ENCODE data around the gene OBSCN.

Gene OBSCN, protein sequence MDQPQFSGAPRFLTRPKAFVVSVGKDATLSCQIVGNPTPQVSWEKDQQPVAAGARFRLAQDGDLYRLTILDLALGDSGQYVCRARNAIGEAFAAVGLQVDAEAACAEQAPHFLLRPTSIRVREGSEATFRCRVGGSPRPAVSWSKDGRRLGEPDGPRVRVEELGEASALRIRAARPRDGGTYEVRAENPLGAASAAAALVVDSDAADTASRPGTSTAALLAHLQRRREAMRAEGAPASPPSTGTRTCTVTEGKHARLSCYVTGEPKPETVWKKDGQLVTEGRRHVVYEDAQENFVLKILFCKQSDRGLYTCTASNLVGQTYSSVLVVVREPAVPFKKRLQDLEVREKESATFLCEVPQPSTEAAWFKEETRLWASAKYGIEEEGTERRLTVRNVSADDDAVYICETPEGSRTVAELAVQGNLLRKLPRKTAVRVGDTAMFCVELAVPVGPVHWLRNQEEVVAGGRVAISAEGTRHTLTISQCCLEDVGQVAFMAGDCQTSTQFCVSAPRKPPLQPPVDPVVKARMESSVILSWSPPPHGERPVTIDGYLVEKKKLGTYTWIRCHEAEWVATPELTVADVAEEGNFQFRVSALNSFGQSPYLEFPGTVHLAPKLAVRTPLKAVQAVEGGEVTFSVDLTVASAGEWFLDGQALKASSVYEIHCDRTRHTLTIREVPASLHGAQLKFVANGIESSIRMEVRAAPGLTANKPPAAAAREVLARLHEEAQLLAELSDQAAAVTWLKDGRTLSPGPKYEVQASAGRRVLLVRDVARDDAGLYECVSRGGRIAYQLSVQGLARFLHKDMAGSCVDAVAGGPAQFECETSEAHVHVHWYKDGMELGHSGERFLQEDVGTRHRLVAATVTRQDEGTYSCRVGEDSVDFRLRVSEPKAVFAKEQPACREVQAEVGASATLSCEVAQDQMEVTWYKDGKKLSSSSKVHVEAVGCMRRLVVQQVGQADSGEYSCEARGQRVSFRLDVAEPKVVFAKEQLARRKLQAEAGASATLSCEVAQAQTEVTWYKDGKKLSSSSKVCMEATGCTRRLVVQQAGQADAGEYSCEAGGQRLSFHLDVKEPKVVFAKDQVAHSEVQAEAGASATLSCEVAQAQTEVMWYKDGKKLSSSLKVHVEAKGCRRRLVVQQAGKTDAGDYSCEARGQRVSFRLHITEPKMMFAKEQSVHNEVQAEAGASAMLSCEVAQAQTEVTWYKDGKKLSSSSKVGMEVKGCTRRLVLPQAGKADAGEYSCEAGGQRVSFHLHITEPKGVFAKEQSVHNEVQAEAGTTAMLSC (N-terminal part only)

DNA sequence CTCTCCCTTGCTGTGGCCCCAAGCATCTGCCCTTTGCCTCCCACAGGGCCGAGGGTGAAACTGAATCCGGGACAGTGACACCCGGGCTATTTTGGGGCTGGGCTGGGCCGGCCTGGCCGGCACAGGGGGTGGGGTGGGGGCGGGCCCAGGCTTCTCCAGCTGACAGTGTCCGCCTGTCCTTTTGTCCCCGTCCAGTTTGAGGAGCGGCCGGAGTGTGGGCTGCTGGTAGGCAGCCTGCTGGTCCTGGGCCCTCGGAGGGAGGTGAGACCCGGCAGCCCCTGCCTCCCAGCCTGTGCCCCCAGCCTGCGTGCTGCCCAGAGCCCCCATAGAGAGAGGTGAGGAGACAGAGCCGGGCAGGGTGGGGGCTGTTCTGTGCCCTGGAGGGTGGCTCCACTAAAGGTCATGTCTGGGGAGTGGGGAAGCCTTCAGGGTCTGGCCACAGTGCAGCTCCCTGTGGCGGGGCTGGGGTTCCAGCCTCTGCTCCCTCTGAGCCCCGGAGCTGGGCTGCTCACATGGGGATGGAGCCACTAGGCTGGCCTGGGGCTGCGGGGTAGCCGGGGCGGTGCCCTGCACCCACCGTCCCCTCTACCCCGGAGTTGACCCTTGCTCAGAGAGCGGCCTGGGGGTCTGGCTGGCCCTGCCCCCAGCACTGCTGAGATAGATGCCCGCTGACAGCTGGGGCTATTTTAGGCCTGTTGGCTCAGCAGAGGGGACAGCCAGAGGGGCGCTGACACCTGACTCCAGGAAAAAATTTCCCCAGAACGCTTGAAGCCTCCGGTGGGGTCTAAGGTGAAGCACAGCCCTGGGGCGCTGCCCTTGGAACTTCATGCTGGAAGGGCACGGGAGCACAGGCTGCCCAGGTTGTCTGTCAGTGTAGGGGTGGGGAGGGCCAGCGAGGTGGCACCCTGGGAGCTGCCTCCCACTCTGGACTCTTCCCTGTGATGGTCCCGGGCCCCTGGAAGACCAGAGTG, at the start of gene OBSCN:
Gene OBSCN (plus strand): TSS at position 194 of the 971 bp plus-strand sequence. CDS start 3,740 bp downstream, outside the sequence.
- DNase-seq (ENCODE audit: low read depth): no peak

DNA sequence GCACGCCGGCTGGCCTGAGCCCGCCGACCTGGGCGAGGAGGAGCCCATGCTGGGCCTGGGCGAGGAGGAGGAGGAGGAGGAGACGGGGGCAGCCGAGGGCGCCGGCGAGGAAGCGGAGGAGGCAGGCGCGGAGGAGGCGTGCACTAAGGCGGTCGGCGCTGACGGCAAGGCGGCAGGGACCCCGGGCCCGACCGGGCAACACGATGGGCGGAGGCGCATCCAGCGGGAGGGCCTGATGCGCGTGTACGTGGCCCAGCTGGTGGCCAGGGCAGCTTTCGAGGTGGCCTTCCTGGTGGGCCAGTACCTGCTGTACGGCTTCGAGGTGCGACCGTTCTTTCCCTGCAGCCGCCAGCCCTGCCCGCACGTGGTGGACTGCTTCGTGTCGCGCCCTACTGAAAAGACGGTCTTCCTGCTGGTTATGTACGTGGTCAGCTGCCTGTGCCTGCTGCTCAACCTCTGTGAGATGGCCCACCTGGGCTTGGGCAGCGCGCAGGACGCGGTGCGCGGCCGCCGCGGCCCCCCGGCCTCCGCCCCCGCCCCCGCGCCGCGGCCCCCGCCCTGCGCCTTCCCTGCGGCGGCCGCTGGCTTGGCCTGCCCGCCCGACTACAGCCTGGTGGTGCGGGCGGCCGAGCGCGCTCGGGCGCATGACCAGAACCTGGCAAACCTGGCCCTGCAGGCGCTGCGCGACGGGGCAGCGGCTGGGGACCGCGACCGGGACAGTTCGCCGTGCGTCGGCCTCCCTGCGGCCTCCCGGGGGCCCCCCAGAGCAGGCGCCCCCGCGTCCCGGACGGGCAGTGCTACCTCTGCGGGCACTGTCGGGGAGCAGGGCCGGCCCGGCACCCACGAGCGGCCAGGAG, 49.5 kb upstream of the OBSCN start:
- DNase-seq (ENCODE audit: low read depth): no peak

DNA sequence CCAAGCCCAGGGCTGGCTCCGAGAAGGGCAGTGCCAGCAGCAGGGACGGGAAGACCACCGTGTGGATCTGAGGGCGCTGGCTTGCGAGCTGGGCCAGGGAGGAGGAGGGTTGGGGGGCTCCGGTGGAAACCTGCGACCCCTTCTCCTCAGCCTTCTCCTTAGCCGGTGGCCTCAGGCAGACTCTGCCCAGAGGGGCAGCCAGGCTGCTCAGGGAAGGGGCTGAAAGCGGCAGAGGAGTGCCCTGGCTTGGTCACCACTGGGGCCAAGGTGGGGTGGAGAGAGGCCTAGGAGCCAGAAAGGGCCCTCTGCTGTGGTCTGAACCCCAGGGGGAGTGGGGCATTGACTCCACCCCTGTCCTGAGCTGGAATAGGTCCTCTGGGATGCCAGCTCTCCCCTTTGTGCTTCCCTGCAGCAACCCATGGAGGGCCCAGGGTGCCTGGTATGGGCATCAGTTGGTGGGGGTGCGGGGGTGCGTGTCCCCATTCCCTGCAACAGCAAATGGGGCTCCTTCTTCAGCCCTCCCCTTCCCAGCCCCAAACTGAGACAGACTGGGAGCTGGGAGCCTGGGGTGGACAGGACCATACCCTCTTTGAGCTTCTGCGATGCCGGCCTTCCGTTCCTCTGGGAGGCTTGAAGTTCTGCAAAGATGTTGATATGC, 48.7 kb upstream of the OBSCN start:
- DNase-seq (ENCODE audit: low read depth): no peak

DNA sequence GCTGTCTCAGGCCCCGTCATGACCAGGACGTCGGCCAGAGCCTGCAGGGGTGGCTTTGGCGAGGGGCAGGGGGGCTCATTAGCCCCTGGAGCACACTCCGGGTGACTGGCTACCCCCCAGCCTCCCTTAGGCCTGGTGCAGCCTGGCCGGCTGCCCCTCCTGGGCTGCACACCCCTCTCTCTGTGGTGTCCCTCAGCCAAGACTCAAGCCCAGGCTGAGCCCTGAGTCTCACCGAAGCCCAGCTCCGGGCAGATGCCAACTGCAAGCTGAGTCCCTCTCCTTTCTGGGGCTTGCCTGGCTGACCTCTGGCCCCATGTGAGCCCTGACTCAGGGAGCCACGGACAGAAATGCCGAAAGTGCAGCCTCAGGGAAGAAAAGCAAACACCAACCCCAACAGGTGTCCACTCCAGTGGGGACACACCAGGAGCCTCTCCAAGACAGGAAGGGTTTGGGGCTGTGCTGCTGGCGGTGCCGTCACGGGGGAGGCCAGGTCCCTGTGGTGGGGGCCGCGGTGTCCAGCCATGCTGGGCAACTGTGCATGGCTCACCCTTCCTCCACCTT, 47.6 kb upstream of the OBSCN start:
- no peak for DNase-seq (ENCODE audit: low read depth)

DNA sequence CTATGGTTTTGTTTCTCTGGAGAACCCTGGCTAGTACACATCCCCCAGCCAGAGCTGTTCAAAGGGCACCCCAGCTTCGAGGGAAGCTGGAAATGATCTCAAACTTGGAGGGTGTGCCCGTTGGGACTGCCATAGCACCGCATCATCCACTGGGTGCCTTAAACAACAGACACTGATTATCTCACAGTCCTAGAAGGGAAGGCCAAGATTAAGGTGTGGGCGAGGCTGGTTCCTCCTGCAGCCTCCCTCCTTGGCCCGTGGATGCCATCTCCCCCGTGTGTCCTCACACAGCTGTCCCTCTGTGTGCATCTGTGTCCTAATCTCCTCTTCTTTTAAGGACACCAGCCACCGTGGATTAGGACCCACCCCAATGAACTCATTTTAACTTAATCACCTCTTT, 46.5 kb upstream of the OBSCN start:
- no peak for DNase-seq (ENCODE audit: low read depth)

DNA sequence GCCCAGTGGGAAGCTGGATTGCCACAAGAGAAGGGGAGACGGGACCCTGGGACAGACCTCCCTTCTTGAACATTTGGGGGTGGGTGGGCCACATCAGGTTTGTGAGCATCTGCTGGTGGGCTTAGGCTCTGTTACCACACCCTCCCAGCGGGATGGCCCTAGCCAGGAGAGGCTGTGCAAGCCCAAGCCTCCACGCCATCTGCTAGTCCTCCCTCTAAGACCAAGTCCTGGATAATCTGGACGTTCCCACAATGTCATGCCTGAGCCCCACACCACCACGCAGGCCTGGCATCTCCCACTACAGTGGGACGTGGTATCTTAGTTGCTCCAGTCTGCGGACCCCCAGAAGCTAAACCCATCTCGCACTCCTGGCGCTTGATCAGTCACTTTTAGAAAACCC, 46.0 kb upstream of the OBSCN start:
- DNase-seq (ENCODE audit: low read depth): no peak

DNA sequence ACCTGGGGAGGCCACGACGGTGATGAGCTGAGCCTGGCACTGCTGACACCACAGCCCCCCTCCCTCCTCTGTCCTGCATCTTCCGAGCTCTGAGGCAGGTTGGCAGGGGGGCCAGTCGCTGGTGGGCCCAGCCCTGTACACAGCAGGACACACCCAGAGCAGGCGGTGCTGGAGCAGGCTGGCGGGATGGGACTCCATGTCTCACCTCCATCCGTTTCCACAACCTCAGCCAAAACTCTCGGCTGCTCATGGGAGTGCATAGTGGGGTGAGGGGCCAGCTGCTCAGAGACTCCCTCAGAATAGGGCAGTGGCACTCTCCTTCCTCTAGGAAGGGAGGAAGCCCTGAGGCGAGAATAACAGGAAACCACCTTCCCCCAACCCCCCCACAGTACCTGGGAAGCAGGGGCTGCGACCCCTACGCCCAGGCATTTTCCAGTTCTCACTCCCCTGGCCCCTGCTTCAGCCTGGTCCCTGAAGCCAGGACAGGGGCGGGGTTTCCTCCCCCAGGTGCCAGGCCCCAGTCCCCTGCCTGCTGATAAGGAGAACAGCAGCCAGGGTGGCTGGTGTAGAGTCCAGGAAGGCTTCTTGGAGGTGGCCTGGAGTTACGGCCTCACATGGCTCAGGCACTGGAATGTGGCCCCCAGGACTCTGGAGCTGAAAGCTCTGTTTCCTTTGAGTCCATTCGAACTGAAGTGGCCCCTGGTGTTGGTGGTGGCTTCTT, 45.4 kb upstream of the OBSCN start:
- no peak for DNase-seq (ENCODE audit: low read depth)

DNA sequence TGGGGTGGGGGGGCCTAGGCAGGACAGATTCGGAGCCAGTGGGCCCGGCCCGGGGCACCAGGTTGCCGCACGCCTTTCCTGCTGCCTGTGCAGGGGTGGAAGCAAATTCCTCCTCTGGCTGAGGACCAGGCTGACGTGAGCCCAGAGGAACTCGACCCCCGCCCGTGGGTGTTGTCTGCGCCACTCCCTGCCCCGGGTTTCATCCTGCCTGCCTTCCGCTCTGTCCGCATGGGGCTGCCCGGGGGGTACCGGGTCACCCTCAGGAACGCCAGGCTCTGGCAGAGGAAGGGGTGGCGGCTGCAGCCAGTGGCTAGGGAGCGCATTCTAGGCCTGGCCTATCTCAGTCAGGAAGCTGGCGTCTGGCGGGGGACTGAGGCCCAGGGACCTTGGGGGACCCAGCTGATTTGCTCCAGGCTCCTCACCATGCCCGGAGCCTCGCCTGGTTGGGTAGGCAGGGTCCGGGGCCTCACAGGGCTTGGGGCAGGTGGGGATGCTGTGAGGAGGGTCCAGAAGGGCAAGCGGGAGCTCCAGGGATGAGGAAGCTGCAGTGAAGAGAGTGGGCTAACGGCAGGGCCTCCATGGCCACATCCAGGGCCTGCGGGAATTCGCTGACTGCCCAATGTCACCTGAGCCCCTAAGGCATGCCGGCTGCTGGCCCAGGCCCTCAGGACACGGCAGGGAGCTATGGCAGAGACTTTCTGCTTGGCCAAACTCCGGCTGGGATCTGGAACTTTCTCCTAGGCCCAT, 44.7 kb upstream of the OBSCN start:
- DNase-seq (ENCODE audit: low read depth): no peak

DNA sequence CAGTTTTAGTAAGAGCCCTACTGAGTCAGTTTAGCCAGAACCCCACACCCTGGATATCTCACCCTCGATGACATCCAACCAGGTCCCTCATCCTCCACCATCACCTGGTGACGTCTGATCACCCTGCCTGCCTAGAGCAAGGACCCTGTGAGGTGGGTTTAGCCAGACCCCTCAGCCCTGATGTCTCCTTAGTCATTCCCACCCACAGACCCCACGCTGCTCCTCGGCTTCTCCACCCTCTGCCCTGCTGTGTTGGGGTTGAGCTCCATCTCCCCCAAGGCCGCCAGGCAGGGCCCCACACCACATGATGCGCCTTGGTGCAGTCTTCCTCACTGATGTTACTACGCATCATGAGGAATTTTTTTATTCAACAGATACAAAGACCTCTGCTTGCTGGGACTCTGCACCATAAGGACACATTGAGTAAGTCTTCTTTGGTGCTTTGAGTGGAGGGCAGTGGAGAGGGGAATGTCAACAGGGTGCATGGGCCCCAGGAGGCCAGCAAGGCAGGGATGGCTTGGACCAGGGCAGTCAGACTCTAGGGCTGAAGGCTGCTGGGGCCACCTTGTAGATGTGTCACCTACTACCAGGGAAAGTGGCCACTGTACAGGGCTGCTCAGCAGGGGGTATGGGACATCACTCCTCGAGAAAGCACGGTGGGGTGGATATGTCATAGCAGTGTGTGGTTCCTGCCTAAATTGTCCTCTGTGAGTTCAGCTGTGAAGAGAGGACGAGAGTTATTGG, 43.9 kb upstream of the OBSCN start:
- no peak for DNase-seq (ENCODE audit: low read depth)

DNA sequence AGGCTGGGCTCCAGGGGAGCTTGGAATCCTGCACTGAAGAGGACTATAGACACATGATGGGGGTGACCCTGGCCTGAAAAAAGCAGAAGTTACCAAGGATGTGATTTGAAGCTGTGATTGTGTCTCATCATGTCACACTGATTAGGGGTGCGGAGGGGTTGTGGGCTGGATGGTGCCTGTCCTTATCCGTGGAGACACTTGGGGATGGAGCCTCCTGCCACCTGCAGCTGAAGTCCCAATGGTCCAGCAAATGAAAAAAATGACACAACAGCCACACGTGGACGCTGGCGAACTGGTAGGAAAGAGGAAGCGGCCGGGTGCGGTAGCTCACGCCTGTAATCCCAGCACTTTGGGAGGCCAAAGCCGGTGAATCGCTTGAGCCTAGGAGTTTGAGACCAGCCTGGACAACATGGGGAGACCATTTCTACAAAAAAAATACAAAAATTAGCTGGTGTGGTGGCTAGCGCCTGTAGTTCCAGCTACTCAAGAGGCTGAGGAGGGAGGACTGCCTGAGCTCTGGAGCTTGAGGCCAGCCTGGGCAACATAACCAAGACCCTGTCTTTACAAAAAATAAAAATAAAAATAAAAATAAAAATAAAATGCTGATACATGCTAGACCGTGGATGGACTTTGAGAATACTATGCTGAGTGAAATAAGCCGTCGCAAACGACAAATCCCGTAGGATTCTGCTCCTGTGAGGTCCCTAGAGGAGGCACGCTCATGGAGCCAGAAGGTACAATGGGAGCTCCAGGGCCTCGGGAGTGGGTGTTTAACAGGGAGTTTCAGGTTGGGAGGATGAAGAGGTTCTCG, 43.1 kb upstream of the OBSCN start:
- DNase-seq (ENCODE audit: low read depth): no peak

DNA sequence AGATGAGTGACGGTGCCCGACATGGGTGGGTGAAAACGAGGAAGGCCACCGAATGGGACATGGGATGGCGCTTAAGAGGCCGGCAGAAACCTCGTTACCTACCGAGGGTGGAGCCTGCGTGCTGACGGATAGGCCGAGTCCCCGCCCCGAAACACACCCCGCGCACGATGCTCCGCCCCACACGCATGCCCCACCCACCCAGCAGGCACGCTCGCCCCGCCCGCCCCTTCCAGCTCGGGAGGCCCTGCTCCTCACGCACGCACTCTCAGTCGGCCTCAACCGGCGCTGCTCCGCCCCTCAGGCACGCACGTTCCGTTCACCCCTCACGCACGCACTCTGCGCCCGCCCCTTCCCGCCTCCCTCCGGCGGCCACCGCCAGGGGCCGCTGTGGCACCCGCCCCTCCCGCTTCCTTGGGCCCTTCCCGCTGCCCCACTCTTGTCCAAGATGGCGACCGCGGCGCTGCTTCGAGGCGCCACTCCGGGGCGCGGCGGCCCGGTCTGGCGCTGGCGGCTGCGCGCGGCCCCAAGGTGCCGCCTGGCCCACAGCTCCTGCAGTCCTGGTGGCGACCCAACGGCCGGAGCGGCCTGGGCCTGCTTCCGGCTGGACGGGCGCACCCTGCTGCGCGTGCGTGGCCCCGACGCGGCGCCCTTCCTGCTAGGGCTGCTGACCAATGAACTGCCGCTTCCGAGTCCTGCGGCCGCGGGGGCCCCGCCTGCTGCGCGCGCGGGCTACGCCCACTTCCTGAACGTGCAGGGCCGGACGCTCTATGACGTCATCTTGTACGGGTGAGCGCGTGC, 42.3 kb upstream of the OBSCN start, which contains the start of gene IBA57:
Gene IBA57 (plus strand): TSS at position 433 of the 798 bp plus-strand sequence. CDS start 13 bp downstream, at position 446.
- peak; percentile 88 for DNase-seq (ENCODE audit: low read depth)

DNA sequence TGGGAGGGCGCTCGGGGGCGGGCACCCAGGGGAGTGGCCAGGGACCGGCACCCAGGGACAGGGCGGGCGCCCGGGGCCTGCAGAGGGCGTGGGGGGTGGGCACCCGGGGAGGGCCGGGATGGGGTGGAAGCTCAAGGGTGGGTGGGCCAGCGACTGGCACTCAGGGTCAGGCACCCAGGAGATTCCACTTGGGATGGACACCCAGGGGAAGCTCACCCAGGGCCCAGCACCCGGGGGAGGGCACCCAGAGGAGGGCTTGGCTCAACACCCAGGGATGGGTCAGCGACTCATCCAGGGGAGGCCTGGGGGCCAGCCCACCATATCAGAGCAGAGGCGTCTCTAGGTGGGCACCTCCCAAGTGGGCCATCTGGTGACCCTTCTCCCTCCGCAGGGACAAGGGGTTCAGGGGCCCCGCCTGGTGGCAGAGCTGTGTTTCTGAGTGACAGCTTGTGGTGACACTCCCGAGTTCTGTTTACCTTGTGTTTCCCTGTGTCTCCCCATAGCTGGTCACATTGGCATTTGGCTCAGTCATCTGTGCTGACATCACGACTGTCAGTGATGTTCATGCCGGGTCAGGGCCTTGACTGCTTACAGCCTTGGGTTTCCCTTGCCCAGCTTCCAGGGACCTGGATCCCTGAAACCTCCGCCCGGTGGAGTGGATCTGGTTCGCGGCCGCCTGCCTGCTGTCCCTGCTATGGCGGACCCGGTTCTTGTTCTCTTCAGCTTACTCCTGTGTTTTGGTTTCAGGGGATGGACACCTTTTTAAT, 41.5 kb upstream of the OBSCN start:
- DNase-seq (ENCODE audit: low read depth): peak; percentile 36

DNA sequence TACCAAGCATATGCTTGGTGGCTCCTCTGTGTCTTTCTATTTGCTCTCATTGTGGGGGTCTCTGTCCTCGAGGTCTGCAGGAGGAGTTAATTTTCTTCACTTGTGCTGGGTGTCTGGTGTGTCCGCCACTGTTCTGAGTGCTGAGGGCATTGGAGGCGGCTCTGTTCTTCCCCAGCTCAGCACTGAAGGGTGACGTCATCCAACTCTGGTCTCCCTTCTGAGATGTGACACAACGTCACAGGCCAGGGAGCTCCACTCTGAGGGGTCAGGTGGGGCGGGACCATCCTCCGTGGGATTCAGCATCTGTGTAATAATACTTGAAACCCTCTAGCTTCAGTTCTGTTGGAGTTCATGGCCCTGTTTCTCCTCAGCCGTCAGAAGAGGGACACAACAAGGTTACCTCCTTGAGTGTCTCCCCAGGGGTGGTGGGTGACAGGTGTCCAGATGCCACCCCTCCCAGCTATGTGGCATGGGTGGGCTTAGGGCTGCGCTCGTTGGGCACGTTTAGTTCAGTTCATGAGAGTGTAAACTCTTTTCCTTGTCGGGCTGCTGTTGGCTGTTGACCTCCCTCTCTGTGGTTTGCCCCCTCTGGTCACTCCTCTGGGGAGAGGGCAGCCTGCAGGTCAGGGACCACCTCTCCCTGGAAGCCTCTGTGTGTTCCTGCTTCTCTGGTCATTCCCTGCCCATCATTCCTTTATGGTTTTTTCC, 39.1 kb upstream of the OBSCN start:
- DNase-seq (ENCODE audit: low read depth): no peak

DNA sequence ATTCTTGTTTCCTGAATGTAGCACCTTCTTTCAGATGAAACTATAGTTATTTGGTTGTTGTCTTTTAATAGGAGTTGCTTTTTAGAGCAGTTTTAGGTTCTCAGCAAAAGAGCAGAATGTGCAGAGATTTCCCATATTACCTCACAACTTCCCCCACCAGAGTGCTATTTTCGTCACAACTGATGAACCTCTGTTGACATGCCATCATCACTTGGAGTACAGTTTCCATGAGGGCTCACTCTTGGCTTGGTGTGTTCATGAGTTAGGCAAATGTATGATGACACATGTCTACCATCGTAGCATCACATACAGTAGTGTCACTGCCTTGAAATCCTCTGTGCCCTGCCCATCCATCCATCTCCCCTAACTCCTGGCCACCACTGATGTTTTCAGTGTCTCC, 38.5 kb upstream of the OBSCN start:
- no peak for DNase-seq (ENCODE audit: low read depth)

All from HS-5 (cell line).